Lung (tissue), 12 donors: ENCODE data around the gene FEZ2. TPM values are rescaled to one million over a fixed set of nuclear protein-coding genes. Genes with fewer than 3 reads are reported as not detected.

ENCODE experiments used
- ATAC-seq: fragments of 200-7000 bp; cut with Tn5 transposase; one replicate; pipeline ENCODE4 v1.9.1; 2020; ENCODE audit warnings: moderate number of reproducible peaks; ENCODE audit not compliant: insufficient read depth, low FRiP score
- DNase-seq, 3 donors: peaks; one replicate each; pipeline ENCODE4 v3.0.0-alpha.2; 2013 to 2017
- H3K27ac ChIP-seq, 2 donors: one replicate each; pipeline ENCODE4 v1.5.1; 2013; ENCODE audit warnings: mild to moderate bottlenecking in 2 of 2, moderate library complexity in 2 of 2, control low read depth in 1 of 2, inconsistent platforms in 1 of 2, low read depth in 1 of 2, low read length in 1 of 2
- H3K27me3 ChIP-seq, 3 donors: one replicate each; pipeline ENCODE4 v1.5.1; 2013; ENCODE audit warnings: low read length in 2 of 3; ENCODE audit not compliant: control insufficient read depth in 3 of 3, insufficient read depth in 3 of 3
- H3K36me3 ChIP-seq, 4 donors: one replicate each; pipeline ENCODE4 v1.5.1; 2013; ENCODE audit warnings: low read length in 4 of 4, mild to moderate bottlenecking in 1 of 4, moderate library complexity in 1 of 4; ENCODE audit not compliant: control insufficient read depth in 4 of 4, insufficient read depth in 4 of 4
- H3K4me1 ChIP-seq, 5 donors: one replicate each; pipeline ENCODE4 v1.5.1; 2013; ENCODE audit warnings: low read length in 5 of 5, mild to moderate bottlenecking in 2 of 5, moderate library complexity in 1 of 5; ENCODE audit not compliant: control insufficient read depth in 5 of 5, insufficient read depth in 5 of 5
- H3K4me3 ChIP-seq: one replicate; pipeline ENCODE4 v1.5.1; 2013; ENCODE audit warnings: mild to moderate bottlenecking, control low read depth, moderate library complexity
- H3K9ac ChIP-seq, 2 donors: one replicate each; pipeline ENCODE4 v1.5.1; 2013; ENCODE audit warnings: low read length in 2 of 2, control low read depth in 1 of 2; ENCODE audit not compliant: insufficient read depth in 1 of 2
- H3K9me3 ChIP-seq, 4 donors: one replicate each; pipeline ENCODE4 v1.5.1; 2013; ENCODE audit warnings: low read length in 3 of 4, mild to moderate bottlenecking in 1 of 4, moderate library complexity in 1 of 4; ENCODE audit not compliant: control insufficient read depth in 4 of 4, insufficient read depth in 3 of 4
- WGBS, 2 donors: extraction: QIAGEN DNeasy Blood & Tissue Kit; methylation state at CpG; one replicate each; pipeline ENCODE4 v1.1.7; 2013; 5-methylcytosine and 5-hydroxymethylcytosine counted together
- polyA plus RNA-seq, 2 donors: library from polyadenylated mRNA; stranded (reverse); fragments of 200-250 nt; gene quantifications; one replicate each; pipeline ENCODE4 v1.2.1, GENCODE V29; 2013
- total RNA-seq, 2 donors: library from RNA; depleted of rRNA in 1 of 2; stranded (reverse); fragments of >200 nt in 1 of 2; gene quantifications; one replicate each; pipeline ENCODE4 v1.2.1, GENCODE V29; 2014 to 2021
- TF ChIP-seq, protein P1 (sequence below): IDR thresholded peaks from 2 replicates; pipeline ENCODE4 v1.5.1; 2012; ENCODE audit warnings: mild to moderate bottlenecking; ENCODE audit errors: control extremely low read depth, extremely low read depth
- donor health status: control.
- donor health status: control.
- donor health status: Bipolar disorder and iron deficiency.
- donor health status: healthy.
- donor health status: DM: yes; HTN: yes; CAD: no.

FEZ2 gene
- total and polyA plus RNA-seq, 4 donors, result 17.6 to 62.9 (median 31.5) TPM

DNA sequence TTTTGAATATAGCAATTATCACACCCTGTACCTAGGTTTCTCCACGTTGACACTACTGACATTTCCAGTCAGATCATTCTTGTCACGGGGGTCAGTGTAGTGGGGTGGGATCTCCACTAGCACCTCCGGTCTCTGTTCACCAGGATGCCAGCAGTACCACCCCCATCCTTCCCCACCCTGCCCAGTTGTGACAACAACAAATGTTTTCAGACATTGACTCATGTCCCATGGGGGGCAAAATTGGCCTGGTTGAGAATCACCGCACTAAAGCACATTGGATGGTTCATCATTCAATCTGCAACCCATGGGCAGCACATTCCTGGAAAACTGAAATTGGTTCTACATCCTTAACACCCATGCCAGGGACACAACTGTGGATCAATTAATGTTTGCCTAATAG lies 32.3 kb downstream of the FEZ2 start:
- peaks cover 0 to 15% (median 0%) of the 10 kb centered on the region in 5 donors for H3K4me1 ChIP-seq
- DNase-seq (no peak), ATAC-seq (no peak)
- no peak overlapping the region for H3K27ac ChIP-seq
- H3K36me3 ChIP-seq, result peaks cover 0 to 9% (median 7%) of the 10 kb centered on the region in 4 donors
- 94 to 97% methylated on average over 4 of the region's 4 CpGs for WGBS, 2 donors
- TF ChIP-seq, protein P1, sequence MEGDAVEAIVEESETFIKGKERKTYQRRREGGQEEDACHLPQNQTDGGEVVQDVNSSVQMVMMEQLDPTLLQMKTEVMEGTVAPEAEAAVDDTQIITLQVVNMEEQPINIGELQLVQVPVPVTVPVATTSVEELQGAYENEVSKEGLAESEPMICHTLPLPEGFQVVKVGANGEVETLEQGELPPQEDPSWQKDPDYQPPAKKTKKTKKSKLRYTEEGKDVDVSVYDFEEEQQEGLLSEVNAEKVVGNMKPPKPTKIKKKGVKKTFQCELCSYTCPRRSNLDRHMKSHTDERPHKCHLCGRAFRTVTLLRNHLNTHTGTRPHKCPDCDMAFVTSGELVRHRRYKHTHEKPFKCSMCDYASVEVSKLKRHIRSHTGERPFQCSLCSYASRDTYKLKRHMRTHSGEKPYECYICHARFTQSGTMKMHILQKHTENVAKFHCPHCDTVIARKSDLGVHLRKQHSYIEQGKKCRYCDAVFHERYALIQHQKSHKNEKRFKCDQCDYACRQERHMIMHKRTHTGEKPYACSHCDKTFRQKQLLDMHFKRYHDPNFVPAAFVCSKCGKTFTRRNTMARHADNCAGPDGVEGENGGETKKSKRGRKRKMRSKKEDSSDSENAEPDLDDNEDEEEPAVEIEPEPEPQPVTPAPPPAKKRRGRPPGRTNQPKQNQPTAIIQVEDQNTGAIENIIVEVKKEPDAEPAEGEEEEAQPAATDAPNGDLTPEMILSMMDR, result no peak
- H3K9me3 ChIP-seq, result no peaks in the 10 kb centered on the region
- no peak overlapping the region for H3K4me3 ChIP-seq
- no peaks in the 10 kb centered on the region for H3K27me3 ChIP-seq
- H3K9ac ChIP-seq, result no peak overlapping the region

DNA sequence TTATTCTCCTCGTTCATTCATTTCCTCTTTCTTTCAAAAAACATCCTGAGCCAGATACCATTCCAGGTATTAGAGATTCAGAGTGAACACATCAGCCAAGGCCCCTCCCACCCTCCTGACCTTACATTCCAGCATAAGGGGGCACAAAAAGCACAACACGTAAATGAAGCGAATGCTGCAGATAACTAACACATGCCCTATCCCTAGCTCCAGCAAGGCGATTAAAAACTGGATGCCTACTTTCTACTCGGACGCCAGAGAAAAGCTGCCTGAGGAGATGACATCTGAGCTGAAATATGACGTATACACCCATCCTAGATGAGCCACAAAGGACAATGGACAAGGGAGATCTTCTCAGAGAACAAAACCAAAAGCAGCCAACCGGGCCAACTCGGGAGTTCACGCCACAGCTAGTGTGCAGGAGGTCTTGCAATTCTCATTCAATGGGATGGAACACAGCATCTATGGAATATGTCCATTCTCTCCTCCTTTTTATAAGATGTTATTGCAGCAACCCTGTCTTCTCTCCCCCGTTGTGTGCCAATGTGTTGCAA lies 33.5 kb downstream of the FEZ2 start:
- peaks cover 0 to 11% (median 8%) of the 10 kb centered on the region in 4 donors for H3K36me3 ChIP-seq
- no peak overlapping the region for H3K27ac ChIP-seq
- ATAC-seq (no peak), DNase-seq (no peak)
- H3K27me3 ChIP-seq, result no peaks in the 10 kb centered on the region
- H3K4me3 ChIP-seq, result no peak overlapping the region
- peaks cover 0 to 17% (median 0%) of the 10 kb centered on the region in 5 donors for H3K4me1 ChIP-seq
- TF ChIP-seq, protein P1, result no peak
- no peak overlapping the region for H3K9ac ChIP-seq
- 84 to 89% methylated on average over 11 of the region's 11 CpGs for WGBS, 2 donors
- no peaks in the 10 kb centered on the region for H3K9me3 ChIP-seq

DNA sequence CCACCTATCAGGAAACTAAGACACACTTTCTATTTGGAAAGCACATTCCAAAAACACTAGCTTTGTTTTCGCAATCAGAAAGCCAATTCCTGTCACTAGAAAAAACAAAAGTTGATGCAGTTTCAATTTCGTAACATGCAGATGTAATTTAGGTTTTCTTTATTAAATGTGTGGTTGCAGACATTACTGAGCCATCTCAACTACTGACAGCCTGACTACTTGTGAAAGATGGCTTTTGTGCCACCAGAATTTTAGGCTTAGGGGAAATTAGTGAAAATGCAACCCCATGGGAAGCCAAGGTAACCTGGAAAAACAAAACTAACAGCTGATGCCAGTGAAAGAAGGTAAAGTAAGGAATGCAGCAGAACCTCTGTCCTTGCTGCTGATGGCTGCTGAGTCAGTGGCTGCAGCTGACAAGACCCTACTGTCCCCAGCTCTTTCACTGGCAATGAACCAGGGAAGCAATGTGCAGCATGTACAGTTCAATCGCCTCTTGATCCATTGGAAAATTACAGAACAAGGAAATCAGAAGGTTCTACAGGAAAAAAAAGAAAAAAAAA lies 34.9 kb downstream of the FEZ2 start:
- ATAC-seq (no peak), DNase-seq (peak in 1 of 3 donors; percentile 40)
- Histone ChIP-seq H3K4me3 (no peak overlapping the region), H3K9me3 (no peaks in the 10 kb centered on the region), H3K9ac (no peak overlapping the region), H3K4me1 (peaks cover 0 to 12% (median 0%) of the 10 kb centered on the region in 5 donors), H3K36me3 (peaks cover 3 to 12% (median 8%) of the 10 kb centered on the region in 4 donors), H3K27ac (peak overlapping the region in 1 of 2 donors; percentile 72), H3K27me3 (no peaks in the 10 kb centered on the region)
- 28 to 48% methylated on average over 3 of the region's 3 CpGs for WGBS, 2 donors
- TF ChIP-seq, protein P1, result no peak

DNA sequence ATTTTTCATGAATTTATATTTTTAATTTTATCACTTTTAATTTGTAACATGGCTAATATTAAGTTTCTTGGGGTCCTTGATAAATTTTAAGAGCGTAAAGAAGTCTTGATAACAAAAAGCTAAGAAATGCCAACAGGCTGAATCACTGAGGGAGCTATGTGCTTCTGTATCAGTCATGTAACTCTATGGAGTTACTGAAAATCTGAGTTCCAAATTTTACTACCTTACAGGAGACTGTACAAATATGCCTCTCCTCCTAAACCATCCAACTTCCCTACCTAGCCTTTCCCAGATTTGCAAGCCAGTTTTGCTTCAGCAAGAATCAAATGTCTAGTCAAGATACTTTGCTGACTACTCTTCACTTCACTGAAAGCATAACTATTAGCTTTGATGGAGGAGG lies 35.7 kb downstream of the FEZ2 start:
- Histone ChIP-seq H3K9ac (no peak overlapping the region), H3K4me1 (peaks cover 0 to 12% (median 0%) of the 10 kb centered on the region in 5 donors), H3K27me3 (no peaks in the 10 kb centered on the region), H3K36me3 (peaks cover 3 to 12% (median 8%) of the 10 kb centered on the region in 4 donors), H3K9me3 (no peaks in the 10 kb centered on the region), H3K4me3 (no peak overlapping the region), H3K27ac (peak overlapping the region in 1 of 2 donors; percentile 60)
- ATAC-seq (no peak), DNase-seq (no peak)
- TF ChIP-seq, protein P1, result no peak
- 86 to 94% methylated on average over 1 of the region's 1 CpG for WGBS, 2 donors
